GM18861 (cell line): ENCODE results near the gene B4GALT1.

Experiments
- ATAC-seq: cut with Tn5 transposase; IDR thresholded peaks from one replicate; pipeline ENCODE4 v1.9.1; 2021; ENCODE audit not compliant: unreplicated experiment

Gene B4GALT1, protein sequence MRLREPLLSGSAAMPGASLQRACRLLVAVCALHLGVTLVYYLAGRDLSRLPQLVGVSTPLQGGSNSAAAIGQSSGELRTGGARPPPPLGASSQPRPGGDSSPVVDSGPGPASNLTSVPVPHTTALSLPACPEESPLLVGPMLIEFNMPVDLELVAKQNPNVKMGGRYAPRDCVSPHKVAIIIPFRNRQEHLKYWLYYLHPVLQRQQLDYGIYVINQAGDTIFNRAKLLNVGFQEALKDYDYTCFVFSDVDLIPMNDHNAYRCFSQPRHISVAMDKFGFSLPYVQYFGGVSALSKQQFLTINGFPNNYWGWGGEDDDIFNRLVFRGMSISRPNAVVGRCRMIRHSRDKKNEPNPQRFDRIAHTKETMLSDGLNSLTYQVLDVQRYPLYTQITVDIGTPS

DNA sequence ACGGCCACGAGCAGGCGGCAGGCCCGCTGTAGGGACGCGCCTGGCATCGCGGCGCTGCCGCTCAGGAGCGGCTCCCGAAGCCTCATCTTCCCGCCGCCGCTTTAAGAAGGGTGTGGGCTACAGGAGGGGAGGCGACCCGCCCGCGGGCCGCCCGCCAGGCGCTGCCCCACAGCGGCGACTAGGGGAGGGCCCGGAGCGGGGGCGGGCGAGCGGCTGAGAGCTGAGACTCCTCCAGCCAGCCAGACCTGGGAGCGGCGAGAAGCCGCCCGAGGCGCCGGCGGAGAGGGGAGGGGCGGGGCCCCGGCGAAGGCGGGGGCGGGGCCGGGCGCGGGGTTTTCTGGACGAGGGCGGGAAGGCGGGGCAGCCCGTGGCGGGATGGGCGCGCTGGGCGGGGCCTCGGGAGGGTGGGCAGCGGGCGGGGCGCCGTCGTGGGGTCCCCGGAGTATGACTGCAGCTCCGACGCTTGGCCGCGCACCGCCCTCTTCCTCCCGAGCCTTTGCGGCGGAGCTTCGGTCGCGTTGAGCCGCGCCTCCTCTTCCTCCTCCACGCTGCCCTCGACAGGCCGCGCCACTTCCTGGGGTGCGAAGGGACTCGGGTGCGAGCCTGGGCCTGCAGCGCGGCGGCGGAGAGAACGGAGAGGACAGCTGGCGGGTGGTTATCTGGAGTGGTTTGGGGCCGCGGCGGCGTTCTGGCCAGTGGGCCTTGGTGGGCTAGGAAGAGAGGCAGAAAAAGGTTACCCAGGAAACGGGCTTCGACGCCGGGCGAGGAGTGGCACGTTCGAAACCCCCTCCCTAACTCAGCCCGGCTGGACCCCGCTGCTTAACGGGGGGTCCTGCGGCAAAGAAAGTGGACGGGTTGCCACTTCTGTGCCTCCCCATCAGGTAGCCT, at the start of gene B4GALT1:
Gene B4GALT1 (minus strand): TSS at position 253 of the 888 bp plus-strand sequence. CDS start 167 bp downstream, at position 86.
- peak; percentile 48 for ATAC-seq

DNA sequence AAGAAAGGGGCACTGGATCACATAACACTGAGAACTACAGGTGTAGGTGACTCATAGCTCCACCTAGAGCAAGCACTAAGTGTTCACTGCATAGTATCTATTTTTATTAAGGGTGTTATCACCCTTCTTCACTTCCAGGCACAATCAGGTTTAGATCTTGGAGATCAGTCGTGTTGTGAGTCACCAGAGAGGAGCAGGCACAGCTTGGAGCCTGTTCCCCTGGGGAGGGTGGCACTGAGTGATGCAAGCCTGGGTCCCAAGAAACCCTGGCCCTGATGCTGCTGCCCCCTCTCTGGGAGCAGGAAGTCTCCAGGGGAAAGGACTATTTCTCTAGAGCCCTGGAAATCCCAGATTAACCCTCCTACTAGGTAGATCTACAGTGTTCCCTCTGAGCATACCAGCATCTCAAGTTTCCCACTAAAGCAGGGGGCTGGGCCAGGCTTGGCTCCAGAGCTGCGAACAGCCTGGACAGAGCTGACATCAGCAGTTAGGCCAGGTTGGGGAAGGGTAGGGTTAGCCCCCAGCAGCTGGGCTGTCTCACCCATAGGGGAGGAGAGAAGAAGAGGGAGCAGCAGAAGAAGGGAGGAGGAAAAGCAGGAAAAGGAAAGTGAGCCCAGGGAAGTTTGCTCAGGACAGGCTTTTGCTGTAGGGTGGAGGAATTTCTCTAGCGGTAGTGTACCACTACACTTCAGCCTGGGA, 44.7 kb upstream of the B4GALT1 start:
- ATAC-seq: no peak

DNA sequence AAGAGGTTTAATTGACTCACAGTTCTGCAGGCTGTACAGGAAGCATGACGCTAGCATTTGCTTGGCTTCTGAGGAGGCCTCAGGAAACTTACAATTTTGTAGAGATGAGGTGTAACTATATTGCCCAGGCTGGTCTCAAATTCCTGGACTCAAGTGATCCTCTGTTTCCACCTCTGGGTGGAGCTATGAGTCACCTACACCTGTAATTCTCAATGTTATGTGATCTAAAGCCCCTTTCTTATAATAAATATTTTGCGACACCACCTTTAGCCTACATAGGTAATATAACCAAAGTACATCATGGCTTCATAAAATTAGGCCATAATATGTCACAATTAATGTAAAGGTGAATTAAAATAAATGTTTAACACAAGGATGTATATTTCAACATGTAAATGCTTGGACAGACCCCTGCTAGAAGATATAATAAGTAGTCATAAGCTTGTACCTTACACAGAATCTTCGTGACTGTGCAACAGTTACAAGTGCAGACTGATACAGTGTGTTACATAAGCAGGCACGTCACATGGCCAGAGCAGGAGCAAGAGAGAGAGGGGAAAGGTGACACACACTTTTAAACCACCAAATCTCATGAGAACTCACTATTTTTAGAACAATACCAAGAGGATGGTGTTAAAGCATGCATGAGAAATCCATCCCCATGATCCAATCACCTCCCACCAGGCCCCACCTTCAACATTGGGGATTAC, 43.0 kb upstream of the B4GALT1 start:
- ATAC-seq: no peak

DNA sequence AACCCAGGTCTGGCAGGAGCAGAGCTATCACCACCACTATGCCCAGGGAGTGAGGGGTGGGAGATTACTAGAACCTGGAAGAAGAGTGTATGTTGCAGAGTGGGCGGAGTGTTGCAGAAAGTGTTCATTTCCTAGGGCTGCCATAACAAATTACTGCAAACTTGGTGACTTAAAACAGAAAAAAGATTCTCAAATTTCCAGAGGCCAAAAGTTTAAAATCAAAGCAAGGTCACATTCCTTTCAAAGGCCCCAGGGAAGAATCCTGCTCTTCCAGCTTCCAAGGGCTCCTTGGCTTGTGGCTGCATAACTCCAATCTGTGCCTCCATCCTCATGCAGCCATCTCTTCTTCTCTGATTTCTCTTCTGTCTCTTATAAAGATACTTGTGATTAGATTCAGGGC, 42.3 kb upstream of the B4GALT1 start:
- no peak for ATAC-seq

DNA sequence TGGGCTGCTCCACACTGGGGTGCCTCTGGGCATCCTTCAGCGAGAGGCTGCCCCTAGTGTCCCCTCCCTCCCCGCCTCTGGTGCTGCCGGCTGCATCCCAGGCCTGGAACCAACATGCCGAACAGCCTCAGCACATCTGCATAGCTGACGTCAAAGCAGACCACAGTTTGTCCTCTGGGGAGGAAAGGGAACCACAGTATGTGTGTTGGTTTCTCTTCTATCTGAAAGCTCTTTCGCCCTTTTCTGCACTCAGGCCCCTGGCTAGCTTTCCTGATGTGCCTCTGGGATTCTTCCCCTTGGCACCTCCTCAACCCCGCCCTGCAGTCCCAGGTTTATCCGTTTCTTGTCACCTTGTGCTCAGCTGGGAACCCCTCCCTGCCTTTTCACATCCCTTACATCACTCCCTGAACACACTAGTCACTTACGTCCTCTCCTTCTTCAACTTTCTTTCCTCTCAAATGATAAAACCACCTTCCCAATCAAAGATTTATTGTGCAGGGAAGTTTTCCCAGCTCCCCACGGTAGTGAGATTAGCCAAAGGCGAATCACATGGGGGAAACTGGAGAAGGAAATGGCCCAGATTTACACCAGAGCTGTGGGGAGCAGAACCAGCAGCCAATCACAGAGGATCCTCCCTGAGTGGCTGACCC, 35.5 kb upstream of the B4GALT1 start:
- peak; percentile 100 for ATAC-seq

DNA sequence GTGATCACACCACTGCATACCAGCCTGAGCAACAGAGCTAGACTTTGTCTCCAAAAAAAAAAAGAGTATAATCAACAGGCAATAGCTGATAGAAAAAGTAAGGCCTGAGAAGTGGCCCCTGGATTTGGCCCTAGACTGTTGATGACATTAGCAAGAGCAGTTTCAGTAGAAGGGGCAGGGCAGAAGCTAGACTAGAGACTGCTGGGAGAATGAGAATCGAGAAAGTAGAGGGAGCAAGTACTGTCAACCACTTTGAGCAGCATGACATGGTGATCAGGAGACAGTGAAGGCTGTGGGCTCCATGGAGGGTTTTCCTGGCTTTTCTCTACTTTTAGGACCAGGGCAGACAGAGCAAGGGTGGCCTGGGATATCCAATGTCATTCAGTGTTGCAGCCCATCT, 34.9 kb upstream of the B4GALT1 start:
- no peak for ATAC-seq

DNA sequence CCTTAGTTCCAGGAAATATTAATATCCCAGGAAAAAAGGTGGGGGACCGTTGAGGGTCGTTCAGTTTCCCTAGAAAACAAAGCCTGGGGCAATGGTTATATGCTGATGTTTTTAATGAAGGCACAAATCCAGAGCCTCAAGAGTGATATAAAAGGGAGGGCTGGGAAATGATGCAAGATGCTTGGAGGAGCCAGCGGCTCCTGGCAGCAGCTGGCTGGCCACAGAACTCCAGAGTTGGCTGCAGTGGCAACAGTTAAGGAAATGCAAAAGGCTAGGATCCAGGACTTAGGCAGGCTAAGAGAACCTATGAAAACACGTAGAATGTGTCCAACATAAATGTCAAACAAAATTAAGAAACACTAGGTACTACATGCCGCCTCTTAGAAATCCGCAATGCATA, 31.0 kb upstream of the B4GALT1 start:
- ATAC-seq: no peak

DNA sequence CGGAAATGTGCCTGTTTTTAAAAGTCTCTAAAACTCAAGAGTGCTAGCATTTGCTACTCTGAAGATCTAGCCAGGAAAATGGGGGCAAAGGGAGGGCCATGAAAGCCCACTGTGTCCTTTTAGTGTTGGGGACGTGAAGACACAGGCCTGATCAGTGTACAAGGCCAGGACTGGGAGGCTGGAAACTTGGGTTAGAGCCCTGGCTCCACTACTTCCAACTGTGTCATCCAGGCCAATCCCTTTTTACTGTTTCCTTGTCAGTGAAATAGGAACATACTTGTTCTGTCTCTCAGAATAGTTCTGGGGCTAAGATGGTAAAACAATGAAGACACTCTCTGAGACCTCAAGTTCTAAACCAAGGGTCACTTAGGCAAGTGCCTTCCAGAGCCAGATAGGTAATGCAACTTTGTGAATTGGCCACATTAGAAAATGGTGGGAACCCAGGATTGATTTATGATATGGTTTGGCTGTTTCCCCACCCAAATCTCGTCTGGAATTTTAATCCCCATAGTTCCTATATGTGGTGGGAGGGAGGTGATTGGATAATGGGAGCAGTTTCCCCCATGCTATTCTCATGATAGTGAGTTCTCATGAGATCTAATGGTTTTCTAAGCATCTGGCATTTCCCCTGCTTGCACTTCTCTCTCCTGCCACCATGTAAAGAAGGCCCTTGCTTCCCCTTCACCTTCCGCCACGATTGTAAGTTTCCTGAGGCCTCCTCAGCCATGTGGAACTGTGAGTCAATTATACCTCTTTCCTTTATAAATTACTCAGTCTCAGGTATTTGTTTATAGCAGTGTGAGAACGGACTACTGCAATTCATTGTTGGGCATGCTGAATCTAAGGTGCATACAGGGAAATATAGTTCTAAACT, 30.4 kb upstream of the B4GALT1 start:
- no peak for ATAC-seq

DNA sequence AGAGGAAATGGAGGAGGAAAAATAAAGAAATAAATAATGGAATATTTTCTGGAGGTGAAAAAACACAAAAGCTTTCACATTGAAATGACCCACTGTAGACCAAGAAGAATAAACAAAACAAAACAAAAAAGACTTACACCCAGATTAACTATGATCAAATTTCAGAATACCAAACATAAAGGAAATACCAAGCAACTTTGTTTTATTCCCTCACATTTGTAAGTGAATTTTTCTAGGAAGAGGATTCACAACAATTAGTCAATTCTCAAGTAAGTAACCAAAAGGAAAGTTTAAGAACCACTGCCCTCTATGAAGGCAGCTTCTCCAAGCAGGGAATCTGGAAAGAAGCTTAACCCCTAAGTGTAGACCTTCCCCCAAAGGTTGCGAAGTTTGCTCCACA, 29.6 kb upstream of the B4GALT1 start:
- ATAC-seq: no peak

DNA sequence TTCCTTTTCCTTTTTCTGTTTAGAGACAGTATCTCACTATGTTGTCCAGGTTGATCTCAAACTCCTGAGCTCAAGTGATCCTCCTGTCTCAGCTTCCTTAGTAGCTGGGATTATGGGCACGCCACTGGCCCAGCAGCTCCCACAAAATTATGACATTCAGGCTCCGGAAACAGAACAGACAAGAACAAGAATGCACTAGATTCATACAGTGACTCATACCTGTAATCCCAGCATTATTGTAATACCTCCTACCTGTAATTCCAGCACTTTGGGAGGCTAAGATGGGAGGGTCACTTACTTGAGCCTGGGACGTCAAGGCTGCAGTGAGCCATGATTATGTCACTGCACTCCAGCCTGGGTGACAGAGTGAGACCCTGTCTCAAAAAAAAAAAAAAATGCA, 26.7 kb upstream of the B4GALT1 start:
- ATAC-seq: no peak

DNA sequence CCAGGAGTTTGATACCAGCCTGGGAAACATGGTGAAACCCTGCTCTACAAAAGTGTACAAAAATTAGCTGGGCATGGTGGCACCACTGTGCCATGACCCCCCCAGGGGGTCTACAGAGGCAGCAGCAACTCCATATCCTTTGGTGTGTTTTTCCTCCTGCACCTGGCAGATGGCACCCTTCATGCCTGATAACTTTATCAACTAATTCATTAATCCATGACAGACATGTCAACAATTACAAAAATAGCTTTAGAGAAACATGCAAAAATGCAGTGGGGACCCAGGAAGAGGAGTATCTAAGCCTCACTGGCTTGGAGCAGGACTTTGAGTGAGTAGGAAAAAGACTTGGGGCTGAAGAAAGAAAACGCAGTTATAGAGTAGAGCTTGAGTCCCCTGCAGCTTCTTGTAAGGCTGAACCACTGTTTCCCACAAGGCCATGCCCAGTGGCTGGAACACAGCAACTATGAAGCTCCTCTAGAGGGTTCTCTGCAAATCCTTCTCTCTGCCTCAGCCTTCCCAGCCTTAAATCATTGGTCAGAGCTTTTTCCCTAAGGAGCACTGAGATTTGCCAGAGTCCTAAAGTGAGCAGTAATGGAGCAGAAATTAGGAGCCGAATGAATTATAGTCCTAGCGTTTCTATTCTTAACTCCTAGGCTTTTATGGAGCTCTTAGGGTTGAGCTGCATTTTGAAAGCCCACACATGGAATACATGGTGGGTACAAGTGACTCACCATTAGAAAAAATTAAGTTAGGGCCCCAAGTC, 25.5 kb upstream of the B4GALT1 start:
- ATAC-seq: no peak

DNA sequence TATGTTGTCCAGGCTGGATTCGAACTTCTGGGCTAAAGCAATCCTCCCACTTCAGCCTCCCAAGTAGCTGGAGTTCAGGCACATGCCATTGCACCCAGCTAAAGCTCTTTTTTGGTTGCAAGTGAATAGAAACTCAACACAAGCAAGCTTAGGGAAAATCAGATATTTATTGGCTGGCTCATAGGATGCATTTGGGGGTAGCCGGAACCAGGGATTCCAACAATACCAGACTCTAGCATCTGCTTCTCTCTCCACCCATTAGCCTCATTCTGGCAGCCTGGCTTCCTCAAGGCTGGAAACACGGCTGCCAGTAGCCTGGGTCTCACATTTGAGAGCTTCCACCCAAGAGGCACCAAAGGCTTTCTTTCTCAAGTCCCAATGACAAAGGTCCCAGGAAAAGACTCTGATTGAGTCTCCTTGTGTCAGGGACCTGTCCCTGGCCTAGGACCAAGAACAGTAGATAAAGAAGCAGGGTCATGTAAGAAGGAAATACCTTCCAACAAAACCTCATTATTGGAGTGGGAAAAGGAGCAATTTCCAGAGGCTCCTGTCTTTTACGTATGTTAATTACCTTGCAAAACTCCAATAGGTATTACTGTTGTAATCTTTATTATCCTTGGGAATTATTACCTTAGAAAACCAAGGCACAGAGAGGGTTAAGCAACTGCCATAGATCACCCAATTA, 23.0 kb upstream of the B4GALT1 start:
- ATAC-seq: no peak

DNA sequence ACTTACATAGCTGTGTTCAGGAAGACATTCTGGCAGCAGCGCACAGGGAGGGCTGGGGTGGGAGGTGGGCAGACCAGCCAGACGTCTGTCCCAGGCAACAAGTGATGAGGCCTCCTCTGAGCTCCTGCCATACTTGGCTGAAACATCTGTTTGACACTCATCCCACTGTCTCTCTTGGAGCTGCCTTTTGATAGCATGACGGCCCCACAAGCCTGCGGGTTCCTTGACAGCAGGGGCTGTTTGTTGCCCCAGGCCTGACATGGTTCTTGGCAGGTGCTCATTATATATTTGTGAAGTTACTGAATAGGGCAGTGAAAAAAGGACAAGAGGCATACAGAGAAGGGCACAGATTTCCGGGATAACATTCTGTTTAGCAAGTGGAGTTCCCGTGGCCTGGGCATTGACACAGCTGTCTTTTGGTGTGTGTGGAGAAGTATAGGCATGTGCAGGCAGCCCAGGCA, 22.2 kb upstream of the B4GALT1 start:
- ATAC-seq: no peak

DNA sequence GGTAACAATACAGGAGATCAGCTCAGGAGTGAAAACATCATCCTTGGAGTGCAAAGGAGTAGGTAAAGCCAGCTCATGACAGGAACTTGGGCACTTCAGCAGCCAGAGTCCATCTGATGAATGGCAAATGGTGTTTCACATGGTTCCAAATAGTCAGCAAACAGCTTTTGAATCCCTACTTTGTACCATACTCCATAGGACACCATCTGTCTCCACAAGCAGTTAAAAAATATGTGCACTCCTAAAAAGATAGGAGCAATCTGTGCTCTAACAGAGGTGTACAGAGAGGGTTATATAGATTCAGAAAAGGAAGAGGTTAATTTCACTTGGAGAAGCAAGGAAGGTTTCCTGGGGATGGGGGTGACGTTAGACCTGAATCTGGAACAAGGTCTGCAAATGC, 21.6 kb upstream of the B4GALT1 start:
- ATAC-seq: no peak

DNA sequence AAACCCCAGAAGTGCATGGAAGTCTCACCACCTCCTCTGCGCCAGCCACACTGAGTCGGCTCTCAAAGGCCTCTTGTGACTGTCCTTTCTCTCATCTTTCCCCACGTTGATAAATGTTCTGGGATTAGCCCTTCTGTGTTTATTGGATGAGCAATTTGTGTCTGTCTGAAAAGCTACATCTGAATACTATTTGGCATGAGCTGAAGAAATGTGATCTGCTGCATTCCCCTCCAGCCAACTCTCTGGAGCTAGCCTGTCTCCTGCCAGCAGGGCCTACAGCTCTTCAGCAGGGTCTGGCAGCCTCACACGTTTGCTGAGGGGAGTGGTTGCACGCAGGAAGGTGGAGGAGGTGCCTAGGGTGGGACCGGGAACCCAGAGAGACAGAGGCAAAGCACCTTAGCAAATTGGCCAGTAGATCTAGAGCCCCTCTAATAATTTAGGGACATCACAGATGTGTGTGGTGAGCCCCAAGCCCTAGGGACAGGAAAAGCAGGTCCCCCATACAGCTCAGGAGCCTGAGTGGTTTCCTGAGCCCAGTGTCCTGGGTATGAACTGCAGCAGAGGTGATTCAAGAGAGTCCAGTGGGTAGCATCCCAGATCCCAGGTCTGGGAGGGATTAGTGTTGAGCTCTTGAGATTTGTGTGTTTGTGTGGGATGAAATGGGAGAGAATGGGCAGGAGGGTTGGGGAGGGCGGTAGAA, 20.5 kb upstream of the B4GALT1 start:
- no peak for ATAC-seq

DNA sequence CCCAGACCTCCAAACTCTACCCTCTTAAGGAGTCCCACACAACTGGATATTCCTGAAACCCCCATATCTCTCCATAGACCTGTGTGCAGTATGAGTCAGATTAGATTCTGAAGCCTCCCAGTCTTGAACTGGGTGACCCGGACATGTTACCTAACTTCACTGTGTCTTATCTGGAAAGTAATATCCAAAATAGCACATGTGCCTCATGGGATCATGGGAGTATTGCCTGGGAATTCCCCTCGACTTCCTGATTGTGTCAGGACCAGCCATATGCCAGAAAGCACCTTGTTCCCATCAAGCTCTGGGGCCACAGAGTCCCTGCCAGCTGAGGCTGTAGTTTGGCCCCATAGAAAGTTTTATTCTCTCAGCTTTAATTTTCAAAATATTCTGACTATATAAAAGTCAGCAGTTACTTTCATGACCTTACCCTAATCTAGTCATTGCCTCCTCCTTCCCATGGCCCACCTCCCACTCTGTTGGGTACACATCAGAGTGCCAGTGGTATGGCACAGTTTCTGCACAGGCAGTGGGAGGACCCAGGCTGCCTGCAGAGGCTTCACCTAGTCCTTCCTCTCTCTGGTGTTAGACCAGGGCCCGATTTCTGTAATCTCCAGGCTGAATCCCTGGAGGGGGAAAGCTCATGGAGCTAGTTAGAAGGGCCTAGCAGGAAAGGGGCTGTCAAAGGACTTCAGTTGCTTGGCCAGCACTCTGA, 19.5 kb upstream of the B4GALT1 start:
- no peak for ATAC-seq

DNA sequence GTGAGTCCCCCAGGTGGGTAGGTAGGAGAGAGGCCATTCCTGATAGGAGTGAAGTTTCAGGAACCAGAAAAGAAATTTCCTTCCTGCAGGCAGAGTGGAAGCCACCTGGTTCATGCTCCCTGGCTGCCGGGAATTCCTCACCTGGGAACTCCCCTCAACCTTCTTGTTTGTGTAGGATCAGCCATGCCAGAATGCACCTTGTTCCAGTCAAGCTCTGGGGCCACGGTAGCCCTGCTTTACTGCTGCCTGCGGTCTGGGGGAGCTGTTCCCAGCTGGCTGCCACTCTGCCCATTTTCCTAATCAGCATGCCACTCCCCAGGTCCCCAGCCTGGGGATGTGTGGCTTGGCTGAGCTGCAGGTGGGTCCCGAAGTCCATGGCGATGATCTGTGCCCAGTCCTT, 18.7 kb upstream of the B4GALT1 start:
- ATAC-seq: no peak
